ENCODE results near the gene HOXA3.
A peak's percentile ranks its signal among the peaks of the same experiment; 100 is the strongest.

Gene HOXA3

DNA sequence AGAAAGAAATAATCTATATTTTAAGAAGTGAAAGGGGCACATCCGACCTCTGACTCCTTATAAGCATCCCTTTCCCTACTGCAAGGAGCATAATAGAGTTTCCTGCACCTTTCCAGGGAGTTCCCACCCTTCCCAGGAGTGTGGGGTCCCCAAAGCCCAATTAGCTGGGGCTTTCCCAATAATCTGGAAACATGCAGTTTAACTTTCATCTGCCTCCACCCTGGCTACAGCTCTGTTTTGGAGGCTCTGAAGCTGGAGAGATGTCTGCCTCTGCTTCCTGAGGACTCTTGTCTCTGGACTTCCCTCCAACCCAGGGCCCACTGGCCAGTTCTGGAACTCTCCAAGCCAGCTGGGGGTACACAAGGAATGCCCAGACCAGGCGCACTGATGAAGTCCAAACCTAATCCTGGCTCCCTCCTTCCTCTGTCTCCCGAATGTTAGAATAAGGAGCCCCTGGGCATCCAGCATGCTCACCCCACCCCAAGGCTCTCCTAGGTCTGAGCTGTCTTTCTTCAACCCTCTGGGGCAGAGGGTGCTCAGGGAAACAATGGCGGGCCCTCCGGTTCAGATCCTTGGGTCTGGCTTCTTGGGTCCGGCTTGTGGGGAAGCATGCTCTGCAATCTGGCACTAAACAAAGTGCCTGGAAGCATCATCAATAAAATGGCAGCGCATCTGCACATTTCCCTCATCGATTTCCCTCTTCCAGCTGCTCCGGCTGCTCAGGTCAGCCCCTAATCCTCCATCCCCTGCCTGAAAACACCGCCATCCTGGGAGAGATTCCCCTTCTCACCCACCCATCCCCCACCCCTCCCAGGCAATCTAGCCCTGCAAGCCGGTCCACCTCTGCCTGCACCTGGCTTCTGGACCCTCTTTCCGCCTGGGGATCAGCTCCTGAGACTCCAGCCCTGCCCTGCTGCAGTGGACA is 35.2 kb downstream of the HOXA3 start:
- H3K4me3 ChIP-seq (ENCODE audit: low read depth, low read length), result no peak overlapping the region
- H3K4me1 ChIP-seq (ENCODE audit: control insufficient read depth, insufficient read depth, low read length), result peaks cover 4% of the 10 kb centered on the region; the same call in 1 of the 2 replicates
- H3K9me3 ChIP-seq (ENCODE audit: control insufficient read depth, insufficient read depth, low read length), result no peaks in the 10 kb centered on the region
- no peaks in the 10 kb centered on the region for H3K36me3 ChIP-seq (ENCODE audit: control insufficient read depth, insufficient read depth, low read length)
- H3K9ac ChIP-seq (ENCODE audit: low read depth, low read length), result no peak overlapping the region
- no peak overlapping the region for H3K27ac ChIP-seq (ENCODE audit: low read depth, low read length)
- H3K27me3 ChIP-seq (ENCODE audit: control insufficient read depth, insufficient read depth, low read length), result peaks cover 99% of the 10 kb centered on the region

DNA sequence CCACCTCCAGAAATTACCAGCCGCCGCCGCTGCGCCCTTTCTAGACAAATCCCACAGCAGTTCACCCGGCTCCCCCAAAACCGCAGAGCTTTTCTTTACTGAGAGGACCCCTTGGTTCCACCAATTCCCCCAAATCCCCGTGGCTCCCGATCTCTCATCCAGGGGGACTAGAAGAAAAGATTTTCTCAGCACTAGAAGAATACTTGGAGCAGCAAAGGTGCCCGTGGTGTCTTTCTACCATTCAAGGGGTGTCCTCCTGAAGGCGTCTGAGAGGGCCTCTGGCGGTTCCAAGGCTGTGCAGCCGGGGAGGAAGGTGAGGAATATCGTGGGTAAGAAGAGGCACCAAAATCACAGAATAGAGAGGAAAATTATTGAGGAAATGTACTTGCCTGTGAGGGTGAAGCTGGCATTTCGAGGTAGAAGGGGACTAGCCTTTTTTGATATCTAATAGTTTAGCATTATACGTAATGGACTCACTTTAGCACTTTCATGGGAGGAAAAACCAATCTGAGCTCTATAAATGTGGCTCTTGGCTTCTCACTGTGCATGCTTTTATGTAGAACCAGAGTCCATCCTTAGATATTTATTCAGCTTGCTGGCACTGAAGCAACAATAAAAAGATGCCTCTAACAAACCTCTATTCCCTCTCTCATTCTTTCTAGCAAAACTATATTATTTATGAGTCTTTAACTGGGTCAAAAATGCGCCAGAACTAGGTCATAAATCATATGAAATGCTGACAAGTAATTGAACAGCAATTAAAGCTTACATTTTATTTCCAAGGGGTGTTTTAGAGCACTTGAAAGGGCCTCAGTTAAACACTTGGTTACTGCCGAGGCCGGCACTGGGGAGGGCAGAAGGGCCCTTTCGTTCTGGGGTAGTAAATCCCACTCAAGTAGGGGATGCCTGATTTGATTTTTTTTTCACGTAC is 36.1 kb downstream of the HOXA3 start:
- H3K4me1 ChIP-seq (ENCODE audit: control insufficient read depth, insufficient read depth, low read length), result peaks cover 4% of the 10 kb centered on the region; the same call in 1 of the 2 replicates

DNA sequence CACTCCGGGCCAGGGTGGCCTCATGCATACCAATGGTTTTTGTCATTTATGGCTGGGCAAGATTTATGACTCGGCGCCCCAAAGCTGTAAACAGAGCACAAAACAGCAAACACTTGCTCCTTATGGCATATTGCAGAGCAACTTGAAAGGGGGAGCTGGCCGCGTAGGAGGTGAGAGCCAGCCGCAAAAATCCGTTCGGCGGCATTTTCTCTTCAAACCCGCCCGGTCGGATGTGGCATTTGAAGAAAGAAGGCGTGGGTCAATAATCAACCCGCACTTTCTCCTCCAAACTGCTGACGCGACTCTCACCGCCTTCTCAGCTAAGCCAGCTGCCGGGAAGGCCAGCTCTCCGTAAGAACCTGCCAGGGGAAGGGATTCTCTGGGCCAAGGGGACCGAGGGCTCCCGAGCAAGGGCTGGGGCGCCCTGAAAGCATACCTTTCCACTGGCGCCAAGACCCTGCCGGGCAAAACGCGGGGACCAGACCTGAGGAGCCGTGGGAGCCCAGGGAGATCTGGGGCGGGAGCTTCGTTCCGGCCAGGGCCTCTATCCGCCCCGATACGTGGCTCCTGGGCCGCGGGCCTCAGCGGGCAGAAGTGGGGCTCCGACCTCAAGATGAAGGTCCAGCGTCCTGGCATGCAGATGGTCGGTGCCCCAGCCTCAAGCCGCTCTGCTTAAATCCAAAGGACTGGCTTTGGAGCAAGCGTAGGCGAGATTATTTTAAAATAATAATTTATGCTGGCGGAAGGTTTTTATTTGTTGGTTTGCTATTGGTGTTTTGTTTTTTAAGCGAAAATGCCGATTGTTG is 37.0 kb downstream of the HOXA3 start:
- Histone ChIP-seq H3K36me3 (ENCODE audit: control insufficient read depth, insufficient read depth, low read length) (no peaks in the 10 kb centered on the region), H3K27ac (ENCODE audit: low read depth, low read length) (no peak overlapping the region), H3K27me3 (ENCODE audit: control insufficient read depth, insufficient read depth, low read length) (peaks cover 99% of the 10 kb centered on the region), H3K4me1 (ENCODE audit: control insufficient read depth, insufficient read depth, low read length) (peaks cover 4% of the 10 kb centered on the region; the same call in 1 of the 2 replicates), H3K9me3 (ENCODE audit: control insufficient read depth, insufficient read depth, low read length) (no peaks in the 10 kb centered on the region), H3K4me3 (ENCODE audit: low read depth, low read length) (no peak overlapping the region), H3K9ac (ENCODE audit: low read depth, low read length) (no peak overlapping the region)

More for the DNA sequence above, 36.1 kb downstream of the HOXA3 start:
- no peaks in the 10 kb centered on the region for H3K9me3 ChIP-seq (ENCODE audit: control insufficient read depth, insufficient read depth, low read length)
- H3K4me3 ChIP-seq (ENCODE audit: low read depth, low read length), result no peak overlapping the region
- H3K27me3 ChIP-seq (ENCODE audit: control insufficient read depth, insufficient read depth, low read length), result peaks cover 99% of the 10 kb centered on the region
- H3K27ac ChIP-seq (ENCODE audit: low read depth, low read length), result no peak overlapping the region
- no peak overlapping the region for H3K9ac ChIP-seq (ENCODE audit: low read depth, low read length)
- no peaks in the 10 kb centered on the region for H3K36me3 ChIP-seq (ENCODE audit: control insufficient read depth, insufficient read depth, low read length)

DNA sequence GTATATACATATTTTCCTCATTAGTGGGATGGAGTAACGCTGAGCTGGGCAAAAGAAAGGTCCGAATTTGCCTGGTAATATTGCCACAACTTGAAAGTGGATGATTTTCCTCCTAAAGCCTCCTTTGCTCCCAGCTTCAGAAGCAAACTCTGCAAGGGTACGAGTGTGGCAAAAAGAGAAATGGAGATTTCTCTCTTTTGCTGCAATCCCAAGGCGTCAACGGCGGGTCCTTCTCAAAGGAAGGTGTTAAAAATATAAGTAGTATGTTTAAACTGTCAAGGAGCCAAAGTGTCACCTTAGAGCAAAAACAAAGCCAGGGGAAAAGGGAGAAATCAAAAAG is 37.5 kb downstream of the HOXA3 start:
- H3K27ac ChIP-seq (ENCODE audit: low read depth, low read length), result no peak overlapping the region
- no peaks in the 10 kb centered on the region for H3K9me3 ChIP-seq (ENCODE audit: control insufficient read depth, insufficient read depth, low read length)
- no peaks in the 10 kb centered on the region for H3K36me3 ChIP-seq (ENCODE audit: control insufficient read depth, insufficient read depth, low read length)
- H3K4me1 ChIP-seq (ENCODE audit: control insufficient read depth, insufficient read depth, low read length), result peaks cover 4% of the 10 kb centered on the region; the same call in 1 of the 2 replicates
- peaks cover 99% of the 10 kb centered on the region for H3K27me3 ChIP-seq (ENCODE audit: control insufficient read depth, insufficient read depth, low read length)
- H3K4me3 ChIP-seq (ENCODE audit: low read depth, low read length), result no peak overlapping the region
- no peak overlapping the region for H3K9ac ChIP-seq (ENCODE audit: low read depth, low read length)

GRCh38 chr7:27113991-27114769 is 38.2 kb downstream of the HOXA3 start:
- H3K36me3 ChIP-seq (ENCODE audit: control insufficient read depth, insufficient read depth, low read length), result no peaks in the 10 kb centered on the region
- H3K9ac ChIP-seq (ENCODE audit: low read depth, low read length), result no peak overlapping the region
- no peaks in the 10 kb centered on the region for H3K9me3 ChIP-seq (ENCODE audit: control insufficient read depth, insufficient read depth, low read length)
- H3K27me3 ChIP-seq (ENCODE audit: control insufficient read depth, insufficient read depth, low read length), result peaks cover 99% of the 10 kb centered on the region
- H3K4me3 ChIP-seq (ENCODE audit: low read depth, low read length), result no peak overlapping the region
- H3K27ac ChIP-seq (ENCODE audit: low read depth, low read length), result no peak overlapping the region
- peaks cover 4% of the 10 kb centered on the region; the same call in 1 of the 2 replicates for H3K4me1 ChIP-seq (ENCODE audit: control insufficient read depth, insufficient read depth, low read length)

GRCh38 chr7:27112955-27113949 is 39.1 kb downstream of the HOXA3 start:
- Histone ChIP-seq H3K27me3 (ENCODE audit: control insufficient read depth, insufficient read depth, low read length) (peaks cover 99% of the 10 kb centered on the region), H3K36me3 (ENCODE audit: control insufficient read depth, insufficient read depth, low read length) (no peaks in the 10 kb centered on the region), H3K4me1 (ENCODE audit: control insufficient read depth, insufficient read depth, low read length) (peaks cover 4% of the 10 kb centered on the region; the same call in 1 of the 2 replicates), H3K4me3 (ENCODE audit: low read depth, low read length) (peak overlapping the region; percentile 11; the same call in 1 of the 2 replicates), H3K27ac (ENCODE audit: low read depth, low read length) (no peak overlapping the region), H3K9ac (ENCODE audit: low read depth, low read length) (no peak overlapping the region), H3K9me3 (ENCODE audit: control insufficient read depth, insufficient read depth, low read length) (no peaks in the 10 kb centered on the region)

- no peaks in the 10 kb centered on the region for H3K36me3 ChIP-seq (ENCODE audit: control insufficient read depth, insufficient read depth, low read length)
- peaks cover 6% of the 10 kb centered on the region; the same call in 1 of the 2 replicates for H3K4me1 ChIP-seq (ENCODE audit: control insufficient read depth, insufficient read depth, low read length)
- H3K27me3 ChIP-seq (ENCODE audit: control insufficient read depth, insufficient read depth, low read length), result peaks cover 99% of the 10 kb centered on the region
- no peak overlapping the region for H3K4me3 ChIP-seq (ENCODE audit: low read depth, low read length)
- no peak overlapping the region for H3K27ac ChIP-seq (ENCODE audit: low read depth, low read length)
- no peaks in the 10 kb centered on the region for H3K9me3 ChIP-seq (ENCODE audit: control insufficient read depth, insufficient read depth, low read length)
- H3K9ac ChIP-seq (ENCODE audit: low read depth, low read length), result no peak overlapping the region
These were observed 40.0 kb downstream of the HOXA3 start for GRCh38 chr7:27112361-27112760.

GRCh38 chr7:27111751-27112277 is 40.6 kb downstream of the HOXA3 start:
- Histone ChIP-seq H3K4me3 (ENCODE audit: low read depth, low read length) (no peak overlapping the region), H3K4me1 (ENCODE audit: control insufficient read depth, insufficient read depth, low read length) (peaks cover 9% of the 10 kb centered on the region; the same call in 1 of the 2 replicates), H3K27ac (ENCODE audit: low read depth, low read length) (no peak overlapping the region), H3K36me3 (ENCODE audit: control insufficient read depth, insufficient read depth, low read length) (no peaks in the 10 kb centered on the region), H3K27me3 (ENCODE audit: control insufficient read depth, insufficient read depth, low read length) (peaks cover 99% of the 10 kb centered on the region), H3K9me3 (ENCODE audit: control insufficient read depth, insufficient read depth, low read length) (no peaks in the 10 kb centered on the region), H3K9ac (ENCODE audit: low read depth, low read length) (no peak overlapping the region)

Measured in HUES48 (cell line).